Hematopoietic multipotent progenitor cell (in vitro differentiated cells): ENCODE data around the gene MXD4. TPM values are rescaled to one million over a fixed set of nuclear protein-coding genes. Genes with fewer than 3 reads are reported as not detected.

Experiments used
- DNase-seq, 3 donors: peaks; one replicate each; pipeline ENCODE4 v3.0.0-alpha.2; 2011 to 2015; ENCODE audit warnings: low read depth in 2 of 3, low spot score in 2 of 3
- total RNA-seq: library from RNA; depleted of rRNA; stranded (reverse); fragments of >200 nt; gene quantifications from one replicate; pipeline ENCODE4 v1.2.3, GENCODE V29; 2012

The MXD4 gene
- total RNA-seq, 1 donor, result 92.9 TPM

DNA sequence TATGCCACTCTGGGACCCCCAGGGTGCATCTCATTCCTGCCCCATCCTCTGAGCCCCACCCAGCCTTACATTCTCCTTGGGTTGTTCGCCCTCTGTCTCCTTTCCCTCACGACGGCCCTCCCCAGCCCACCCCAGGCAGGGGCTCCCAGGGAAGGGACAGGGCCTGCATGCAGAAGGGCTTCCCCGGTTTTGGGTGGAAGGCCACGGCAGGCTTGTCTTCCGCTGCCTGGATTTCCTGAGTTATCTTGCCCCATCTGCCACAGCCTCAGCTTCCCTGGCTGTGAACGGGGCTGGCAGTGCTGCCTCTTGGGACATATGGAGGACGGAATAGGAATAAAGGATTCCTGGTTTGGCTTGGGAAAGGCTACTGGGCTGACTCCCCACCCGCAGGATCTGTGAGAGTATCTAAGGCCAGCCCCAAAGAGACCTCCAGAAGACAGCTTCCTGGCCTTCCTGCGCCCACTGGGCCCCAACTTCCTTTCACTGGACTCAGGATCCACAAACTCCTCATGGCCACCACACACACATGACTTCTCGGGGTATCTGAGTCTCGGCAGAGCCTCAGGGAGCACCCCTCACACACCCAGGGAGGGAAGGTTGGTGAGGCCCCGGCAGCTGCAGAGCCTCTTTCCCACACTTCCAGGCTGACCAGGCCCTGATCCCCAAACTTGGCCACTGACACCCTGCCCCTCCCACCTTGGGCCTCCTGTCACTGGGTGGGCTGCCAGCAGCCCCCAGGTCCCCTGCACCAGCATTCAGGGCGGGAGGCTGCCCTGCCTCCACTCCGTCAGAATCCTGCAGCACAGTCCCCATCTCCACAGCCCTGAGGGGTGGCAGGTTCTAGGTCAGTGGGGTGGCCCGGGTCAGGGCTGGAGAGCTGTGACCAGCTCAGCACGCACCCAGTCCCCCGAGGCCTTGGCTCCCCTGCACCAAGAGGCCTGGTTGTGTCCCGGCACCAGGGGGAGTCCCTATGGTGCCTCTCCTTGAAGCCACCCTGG lies 3.5 kb upstream of the MXD4 start:
- no peak for DNase-seq

DNA sequence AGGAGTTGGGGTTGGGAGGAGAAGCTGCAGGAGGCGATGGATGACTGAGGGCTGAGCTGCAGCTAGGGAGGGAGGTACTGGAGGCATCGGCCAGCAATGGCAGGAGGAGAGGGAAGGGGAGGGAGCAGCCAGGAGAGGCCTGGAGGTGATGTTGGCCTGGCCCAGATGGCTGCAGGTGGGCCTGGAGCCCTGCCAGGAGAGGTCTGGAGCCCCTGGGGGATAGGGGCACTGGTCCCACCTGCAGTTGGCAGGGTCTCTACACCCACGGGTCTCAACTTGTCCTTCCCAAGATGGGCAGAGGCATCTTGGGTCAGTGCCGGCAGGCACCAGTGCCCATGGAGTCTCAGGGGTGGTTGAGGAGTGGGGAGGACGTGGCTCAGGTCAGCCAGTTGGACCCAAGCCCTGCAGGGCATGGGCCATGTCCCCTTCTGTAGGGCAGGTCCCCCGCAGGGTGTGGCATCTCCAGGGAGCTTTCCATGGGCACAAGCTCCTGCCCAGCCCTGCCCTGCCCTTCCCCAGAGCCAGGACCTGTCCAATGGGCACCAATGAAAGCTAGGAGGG lies 2.7 kb upstream of the MXD4 start:
- no peak for DNase-seq

DNA sequence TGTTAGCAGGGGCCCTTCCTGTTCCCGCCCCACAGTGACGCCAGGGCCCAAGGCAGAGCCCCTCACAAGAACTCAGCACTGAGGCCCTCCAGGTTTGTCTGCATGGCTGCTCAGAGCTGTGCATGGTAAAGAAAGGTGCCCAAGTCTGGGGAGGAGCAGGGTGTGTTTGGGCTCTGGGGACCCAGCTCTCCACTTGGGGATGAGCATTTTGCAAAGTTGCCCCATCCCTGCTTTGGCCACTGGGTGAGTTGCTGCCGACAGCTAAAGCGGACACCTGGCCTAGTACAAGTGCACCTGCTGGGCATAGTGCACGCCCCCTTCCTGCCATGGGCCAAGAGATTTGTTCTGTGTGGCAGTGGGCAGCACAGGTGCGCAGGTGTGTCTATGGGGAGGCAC lies 2.0 kb upstream of the MXD4 start:
- DNase-seq, result no peak

DNA sequence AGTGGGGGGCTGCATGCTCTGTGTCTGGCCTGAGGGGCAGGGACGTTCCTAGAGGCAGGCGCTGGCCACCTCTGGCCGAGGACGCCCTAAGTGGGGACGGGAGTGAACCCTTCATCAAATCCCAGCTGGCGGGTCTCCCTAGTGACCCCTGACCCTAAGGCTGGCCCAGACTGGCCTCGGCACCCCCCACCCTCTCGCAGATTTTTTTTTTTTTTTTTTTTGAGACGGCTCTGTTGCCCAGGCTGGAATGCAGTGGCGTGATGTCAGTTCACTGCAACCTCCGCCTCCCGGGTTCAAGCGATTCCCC lies 988 bp upstream of the MXD4 start:
- no peak for DNase-seq

DNA sequence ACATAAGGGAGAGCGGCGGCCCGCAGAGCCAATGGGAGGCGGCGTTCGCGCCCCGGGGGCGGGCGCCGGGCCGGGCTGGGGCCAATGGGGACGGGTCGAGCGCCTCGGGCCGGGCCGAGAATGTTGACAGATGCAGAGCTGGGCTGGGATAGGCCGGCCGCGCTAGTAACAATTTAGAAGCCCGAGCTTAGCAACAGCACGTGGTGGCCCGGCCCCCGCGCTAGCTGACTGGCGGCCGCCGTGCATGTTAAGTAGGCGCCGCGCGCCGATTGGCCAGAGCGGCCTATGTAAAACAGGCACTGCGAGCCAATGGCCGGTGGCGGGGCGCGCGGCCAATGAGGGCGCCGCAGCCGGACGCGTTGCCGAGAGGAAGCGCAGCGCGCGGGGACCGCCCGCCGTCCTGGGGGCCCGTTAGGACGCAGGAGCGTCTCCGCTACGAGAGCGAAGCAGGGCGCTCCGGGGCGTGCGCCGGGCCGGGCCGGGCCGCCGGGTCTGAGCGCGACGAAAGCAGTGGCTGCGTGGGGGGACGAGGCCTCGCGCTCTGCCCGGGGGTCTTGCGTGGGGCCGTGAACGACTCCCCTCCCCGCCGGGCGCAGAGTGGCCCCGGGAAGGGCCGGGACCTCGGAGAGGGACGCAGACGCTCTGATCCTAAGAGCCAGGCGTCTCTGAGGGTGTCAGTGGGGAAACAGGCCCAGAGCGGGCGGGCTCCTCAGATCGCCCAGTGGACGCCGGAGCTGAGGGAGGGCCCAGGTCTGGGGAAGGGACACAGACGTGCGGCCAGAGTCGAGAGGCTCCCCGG lies 435 bp upstream of the MXD4 start:
- peak; percentile 95 to 100 (median 99) for DNase-seq

DNA sequence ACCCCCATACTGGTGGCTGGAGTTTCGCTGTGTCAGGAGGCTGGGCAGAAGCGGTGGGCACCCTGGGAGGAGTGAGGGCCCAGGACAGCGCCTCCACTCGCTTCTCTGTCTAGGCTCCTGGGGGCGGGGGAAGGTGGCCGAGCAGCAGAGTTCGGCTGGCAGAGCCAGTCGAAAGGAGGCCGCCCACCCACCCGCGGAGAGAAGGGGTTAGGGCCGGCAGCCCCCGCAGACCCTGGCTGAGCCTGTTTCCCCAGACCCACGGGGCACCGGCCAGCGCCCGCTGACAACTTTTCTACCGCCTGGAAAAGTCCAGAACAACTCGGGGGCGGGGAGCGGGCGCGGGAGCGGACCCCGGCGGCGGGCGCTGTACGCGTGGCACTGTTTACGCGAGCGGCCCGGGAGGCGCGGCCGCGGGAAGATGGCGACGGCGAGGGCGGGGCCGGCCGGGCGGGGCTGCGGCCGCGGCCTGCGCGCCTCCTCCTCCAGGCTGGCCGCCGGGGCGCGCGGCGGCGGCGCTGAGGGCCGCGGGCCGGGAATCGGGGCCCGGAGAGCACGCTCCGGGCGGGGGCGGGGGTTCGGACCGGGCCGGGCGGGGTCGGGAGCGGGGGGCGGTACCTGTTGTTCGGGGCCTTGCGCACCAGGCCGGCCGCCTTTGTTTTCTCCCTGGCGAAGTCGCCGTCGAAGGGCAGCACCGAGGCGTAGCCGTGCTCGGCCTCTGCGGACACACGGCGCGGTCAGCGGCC lies 628 bp downstream of the MXD4 start:
- peak; percentile 32 to 54 (median 39) for DNase-seq

DNA sequence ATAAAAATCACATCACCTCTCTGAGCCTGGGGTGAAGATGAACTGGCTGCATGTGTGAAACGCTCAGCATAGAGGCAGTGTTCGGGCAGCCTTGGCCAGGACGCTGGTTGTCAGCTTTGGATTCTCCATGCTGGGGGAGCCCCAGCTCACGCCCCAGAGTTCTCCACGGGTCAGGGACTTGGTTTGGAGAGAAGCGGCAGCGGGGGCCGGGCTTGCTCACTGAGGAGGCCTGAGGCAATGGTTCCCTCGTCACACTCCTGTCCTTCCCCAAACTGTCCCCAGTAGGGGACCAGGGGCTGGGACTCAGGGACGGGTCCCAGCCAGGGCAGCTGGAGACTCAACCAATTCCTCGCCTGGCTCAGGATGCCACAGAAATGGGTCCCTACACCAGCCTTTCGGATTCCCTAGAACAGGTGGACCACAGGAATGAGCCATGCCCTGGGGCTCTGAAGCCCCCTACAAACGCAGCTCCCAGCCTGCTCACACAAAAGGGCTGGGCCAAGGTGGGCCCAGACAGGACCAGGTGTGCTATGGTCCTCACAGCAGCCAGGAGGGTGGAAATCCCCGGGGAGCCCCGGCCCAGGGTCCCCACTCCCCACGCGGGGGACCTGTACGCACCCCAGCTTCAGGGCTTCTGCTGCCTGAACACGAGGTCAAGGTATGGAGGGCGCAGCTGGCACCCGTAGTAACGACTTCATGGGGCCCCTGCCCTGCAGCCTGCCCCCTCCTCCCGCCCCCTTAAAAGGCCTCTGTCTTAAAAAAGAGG lies 1.4 kb downstream of the MXD4 start:
- DNase-seq, result no peak

DNA sequence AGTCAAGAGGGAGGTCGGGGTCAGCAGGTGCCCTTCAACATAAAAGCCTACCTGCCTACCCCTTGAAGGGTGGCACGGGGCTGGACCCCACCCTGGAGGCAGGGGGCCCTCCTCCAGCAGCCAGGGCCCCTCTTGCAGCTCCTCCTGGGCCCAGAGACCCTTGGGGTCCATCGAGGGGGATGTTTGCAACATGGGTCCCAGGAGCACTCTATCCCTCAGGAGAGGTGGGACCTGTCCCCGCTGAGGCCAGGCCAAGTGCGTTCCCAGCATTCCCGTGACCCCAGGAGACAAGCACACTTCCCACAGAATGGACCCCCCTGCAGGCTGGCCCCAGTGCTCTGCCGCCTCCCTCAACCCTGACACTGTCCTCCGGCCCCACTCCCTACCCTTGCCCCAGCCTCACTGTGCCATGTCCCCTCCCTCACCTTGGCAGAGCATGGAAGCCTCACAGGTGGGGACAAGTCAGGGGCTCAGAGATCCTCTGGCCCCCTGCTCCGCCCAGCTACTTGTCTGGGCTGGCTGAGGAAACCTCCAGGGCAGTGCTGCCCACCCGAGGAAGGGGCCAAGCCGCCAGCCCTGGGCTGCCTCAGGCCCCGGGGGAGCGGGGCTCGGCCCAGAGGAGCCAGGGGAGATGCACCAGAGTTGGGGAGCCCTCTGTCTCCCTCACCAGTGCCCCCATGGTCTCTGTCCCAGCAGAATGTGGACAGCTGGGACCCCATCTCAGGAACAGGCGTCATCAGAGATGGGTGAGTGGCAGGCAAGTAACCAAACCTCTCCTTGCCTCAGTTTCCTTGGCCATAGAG lies 2.2 kb downstream of the MXD4 start:
- DNase-seq, result no peak

DNA sequence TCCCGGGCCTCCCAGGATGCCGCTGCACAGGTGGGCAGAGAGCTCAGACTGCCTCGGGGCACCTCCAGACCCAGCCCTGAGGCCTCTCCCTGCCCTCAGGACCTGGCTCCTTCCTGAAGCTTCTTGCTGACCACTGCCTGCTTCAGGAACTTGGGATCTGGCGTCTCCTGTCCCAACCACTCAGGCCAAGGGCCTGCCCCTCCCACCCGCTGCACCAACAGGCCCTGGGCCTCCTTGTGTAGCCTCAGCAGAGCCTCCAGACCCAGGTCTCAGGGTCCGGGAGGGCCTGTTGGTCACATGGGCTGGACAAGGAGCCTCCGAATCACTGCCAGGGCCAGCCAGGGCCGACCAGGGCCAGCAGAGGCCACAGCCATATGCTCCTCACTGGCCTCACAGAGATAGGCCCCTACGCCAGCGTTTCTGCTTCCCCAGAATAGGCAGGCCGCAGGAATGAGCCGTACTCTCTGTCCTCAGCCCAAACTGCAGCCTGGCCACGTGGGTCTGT lies 2.8 kb downstream of the MXD4 start:
- no peak for DNase-seq

DNA sequence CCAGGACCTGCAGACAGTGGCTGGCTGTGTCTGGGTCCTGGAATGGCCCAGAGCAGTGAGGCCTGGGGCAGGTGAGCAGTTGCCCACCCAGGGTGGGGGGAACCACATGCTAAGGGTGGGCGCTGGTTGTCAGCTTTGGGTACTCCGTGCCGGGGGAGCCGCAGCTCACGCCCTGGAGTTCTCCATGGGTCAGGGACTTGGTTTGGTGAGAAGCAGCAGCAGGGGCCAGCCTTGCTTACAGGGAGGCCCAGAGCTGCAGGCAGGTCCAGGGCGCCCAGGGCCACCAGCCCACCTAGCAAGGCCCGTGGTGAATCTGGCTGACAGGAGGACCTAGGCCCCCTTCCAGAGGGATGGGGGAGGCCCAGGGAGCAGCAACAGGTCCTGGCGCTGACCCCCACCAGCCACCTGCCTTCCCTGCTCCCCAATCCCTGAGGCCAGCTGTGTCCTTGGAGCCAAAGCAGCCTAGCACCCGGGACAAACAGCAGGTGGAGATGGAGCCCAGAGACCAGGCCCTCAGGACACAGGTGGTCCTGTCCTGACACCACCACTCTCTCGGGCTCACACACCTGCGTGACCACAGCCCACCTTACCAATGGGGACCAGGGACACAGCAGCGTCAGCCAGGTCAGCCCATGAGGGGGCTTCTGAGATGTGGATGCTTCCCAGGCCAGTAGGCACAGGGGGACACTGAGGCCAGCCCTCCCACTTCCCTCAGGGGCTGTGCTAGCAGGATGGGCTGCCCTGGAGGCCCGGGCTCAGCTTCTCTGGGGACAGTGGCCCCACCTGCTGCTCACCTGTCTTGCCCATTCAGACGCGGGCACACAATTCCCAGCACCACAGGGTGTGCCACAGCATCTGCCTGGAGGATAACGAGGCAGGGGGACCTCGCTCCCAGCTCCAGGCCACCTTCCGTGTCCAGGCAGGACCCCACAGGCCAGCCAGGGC lies 3.5 kb downstream of the MXD4 start:
- no peak for DNase-seq

DNA sequence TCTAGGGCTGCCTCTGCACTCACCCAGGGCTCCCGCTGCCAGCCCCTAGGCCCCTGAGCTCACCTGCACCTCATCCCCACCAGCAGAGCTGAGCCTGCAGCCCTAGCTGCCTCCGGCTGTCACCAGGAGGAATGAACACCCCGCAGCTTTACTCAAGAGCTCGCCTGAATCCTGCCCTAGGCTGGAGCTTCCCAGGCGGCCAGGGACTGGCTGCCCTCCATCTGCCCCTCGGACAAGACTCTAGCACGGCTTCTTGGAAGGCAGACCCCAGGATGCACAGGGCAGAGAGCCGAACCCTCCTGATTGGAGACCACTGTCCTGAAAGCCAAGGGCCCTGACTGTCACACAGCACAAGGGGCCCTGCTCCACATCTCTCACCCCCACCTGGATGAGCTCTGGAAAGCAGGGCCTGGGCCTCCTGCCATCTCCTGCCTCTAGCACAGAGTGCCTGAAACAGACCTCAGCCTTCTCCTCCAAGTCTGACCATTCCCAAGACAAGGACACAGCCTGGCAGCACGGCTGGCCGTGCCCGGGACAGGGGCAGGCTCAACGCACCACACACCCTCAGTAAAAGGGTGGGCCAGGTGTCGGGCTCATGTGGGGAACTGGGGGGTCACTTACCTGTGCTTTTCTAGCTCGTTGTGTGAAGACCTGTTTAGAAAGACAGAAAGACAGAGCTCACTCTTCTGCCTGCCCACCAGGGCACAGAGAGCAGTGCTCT lies 4.4 kb downstream of the MXD4 start:
- DNase-seq, result no peak

DNA sequence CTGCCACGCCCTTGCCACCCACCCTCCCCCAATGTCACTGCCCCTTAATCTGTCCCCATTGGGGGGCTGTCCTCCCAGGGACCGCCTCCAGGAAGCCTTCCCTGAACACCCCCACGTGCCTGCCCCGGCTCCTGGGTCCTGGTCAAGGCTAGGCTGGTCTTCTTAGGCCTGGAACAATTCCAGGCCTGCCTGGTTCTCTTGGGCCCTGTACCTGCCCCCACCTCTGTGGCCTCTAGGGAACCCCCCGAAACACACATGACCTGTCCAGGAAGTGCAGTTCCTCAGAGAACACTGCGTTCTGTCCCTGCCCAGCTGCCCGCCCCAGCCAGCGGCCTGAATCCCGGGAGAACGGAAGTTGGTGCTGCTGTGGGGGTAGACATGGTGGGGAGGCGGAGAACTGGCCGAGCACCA lies 5.1 kb downstream of the MXD4 start:
- DNase-seq, result no peak

DNA sequence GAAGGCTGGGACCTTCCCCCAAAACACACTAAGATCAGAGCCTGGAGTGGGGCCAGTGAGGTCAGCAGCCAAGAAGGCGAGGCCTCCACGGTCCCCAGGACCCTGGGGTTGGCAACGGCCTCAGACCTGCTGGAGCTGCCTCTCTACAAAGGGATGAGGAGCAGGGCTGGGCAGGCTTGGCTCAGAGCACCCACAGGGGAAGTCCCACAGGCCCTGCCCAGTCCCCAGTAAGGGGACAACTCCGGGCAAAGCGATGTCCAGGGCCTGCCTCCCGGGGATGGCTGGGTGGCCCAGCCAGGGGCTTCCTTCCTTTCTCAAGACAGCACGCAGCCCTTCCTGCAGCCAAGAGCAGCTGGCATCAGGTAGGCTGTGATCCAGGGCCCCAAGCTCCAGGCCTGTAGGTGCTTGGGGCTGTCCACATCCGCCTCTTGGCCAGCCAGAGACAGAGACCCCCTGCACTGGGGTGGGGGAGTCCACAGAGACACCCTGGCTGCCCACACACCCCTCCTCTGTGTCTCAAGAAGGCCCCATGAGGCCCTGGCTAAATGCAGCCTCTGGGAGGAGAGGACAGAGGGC lies 5.7 kb downstream of the MXD4 start:
- DNase-seq, result no peak

DNA sequence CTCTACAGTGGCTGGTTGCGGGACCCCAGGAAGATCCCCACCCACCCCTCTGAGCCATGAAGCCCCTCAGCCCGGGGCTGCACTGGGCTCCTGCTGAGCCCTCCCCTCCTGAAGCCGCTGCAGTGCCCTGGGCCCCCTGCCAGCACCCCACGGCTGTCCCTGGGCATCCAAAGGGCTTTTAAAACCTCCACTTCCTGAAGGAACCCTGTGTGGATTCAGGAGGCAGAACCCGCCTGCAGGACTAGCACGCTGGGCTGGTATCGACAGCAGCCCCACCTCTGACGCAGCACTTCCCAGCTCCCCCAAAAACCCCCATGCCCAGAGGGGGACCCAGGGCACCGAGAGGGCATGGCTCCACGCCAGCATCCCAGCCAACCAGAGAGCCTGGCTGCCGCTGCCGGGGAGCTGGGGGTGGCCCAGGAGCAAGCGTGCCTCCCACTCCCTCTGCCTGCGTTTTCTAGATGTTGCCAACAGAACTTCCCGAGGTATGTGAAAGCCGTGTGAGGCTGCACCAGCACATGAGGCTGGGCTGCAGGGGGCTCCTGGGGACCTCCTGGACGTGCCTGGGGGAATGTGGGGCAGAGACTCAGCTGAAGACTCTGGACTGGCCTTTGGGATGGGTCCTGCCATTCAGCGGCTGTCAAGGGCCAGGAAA lies 6.3 kb downstream of the MXD4 start:
- DNase-seq, result no peak

DNA sequence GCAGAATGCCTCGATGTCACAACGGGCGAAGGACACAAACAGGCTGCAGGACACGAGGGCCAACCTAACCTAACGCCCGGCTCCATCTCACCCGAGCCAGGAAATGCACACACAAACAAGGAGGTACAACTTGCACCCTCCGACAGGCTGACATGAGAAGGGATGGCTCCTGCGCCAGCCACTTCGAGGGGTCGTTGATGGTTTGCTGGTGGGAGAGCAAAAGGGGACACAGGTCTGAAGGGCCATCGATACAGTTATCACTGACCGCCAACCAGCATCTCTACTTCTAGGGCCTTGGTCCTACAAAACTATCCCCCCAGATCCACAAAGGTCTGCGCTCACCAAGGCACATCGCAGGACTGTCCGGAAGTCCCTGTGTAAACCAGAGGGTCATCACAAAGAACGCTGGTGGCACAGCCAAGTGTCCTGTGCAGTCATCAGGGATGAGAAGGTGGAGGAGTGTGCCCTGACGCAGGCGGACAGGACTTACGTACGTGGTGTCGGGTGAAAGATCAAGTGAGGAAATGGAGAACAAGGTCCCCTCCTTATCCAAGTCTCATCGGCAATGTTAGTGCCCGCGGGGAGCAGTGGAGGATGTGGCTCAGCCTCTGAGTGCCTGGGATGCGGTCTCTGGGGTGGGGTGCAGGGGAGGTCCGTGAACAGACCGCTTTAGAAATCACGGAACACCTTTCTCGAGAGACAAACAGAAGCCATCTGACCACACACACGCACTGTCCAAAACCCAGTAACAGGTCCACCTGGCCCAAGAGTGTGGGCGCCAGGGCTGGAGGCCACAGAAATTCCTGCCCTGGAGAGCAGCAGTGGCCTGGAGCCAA lies 7.0 kb downstream of the MXD4 start:
- no peak for DNase-seq
